Ishikawa (cell line): ENCODE results near the gene GMFB.

Experiments used
- CREB1 ChIP-seq: IDR thresholded peaks from 2 replicates; pipeline ENCODE4 v1.6.1; 2012; ENCODE audit warnings: low read depth
- EP300 ChIP-seq: IDR thresholded peaks from 2 replicates; pipeline ENCODE4 v1.6.1; 2012; ENCODE audit warnings: borderline replicate concordance
- NFIC ChIP-seq: IDR thresholded peaks from 2 replicates; pipeline ENCODE4 v1.6.1; 2012
- RAD21 ChIP-seq: IDR thresholded peaks from 2 replicates; pipeline ENCODE4 v1.6.1; 2012; ENCODE audit warnings: low read depth
- REST ChIP-seq: IDR thresholded peaks from 2 replicates; pipeline ENCODE4 v1.6.1; 2012; ENCODE audit warnings: low read depth, mild to moderate bottlenecking
- TAF1 ChIP-seq: IDR thresholded peaks from 2 replicates; pipeline ENCODE4 v1.6.1; 2012; ENCODE audit warnings: low read depth, mild to moderate bottlenecking
- TEAD4 ChIP-seq: IDR thresholded peaks from 2 replicates; pipeline ENCODE4 v1.6.1; 2012
- USF1 ChIP-seq: IDR thresholded peaks from 2 replicates; pipeline ENCODE4 v1.6.1; 2012
- ZBTB7A ChIP-seq: IDR thresholded peaks from 2 replicates; pipeline ENCODE4 v1.6.1; 2012; ENCODE audit warnings: low read depth

DNA sequence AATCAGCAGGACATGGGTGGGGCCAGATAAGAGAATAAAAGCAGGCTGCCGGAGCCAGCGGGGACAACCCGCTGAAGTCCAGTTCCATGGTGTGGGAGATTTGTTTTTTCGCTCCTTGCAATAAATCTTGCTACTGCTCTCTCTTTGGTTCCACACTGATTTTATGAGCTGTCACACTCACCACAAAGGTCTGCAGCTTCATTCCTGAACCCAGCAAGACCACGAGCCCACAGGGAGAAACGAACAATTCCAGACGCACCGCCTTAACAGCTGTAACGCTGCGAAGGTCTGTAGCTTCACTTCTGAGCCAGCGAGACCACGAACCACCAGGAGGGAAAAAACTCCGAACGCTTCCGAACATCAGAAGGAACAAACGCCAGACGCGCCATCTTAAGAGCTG is 44.8 kb downstream of the GMFB start:
- TF ChIP-seq TEAD4 (no peak), REST (no peak), ZBTB7A (no peak), CREB1 (no peak), NFIC (no peak), EP300 (no peak), RAD21 (no peak), TAF1 (no peak), USF1 (no peak)
